Hepatocyte (in vitro differentiated cells): Measurements from ENCODE around the gene NAV3. TPM values are rescaled to one million over a fixed set of nuclear protein-coding genes. Genes with fewer than 3 reads are reported as not detected.

Source experiments
- DNase-seq: peaks from one replicate; pipeline ENCODE4 v3.0.0-alpha.2; 2016; ENCODE audit warnings: low spot score
- H2AFZ ChIP-seq: fragments of 200-600 bp; sonication (generic); 2 replicates; pipeline ENCODE4 v1.6.0; 2016; ENCODE audit warnings: antibody characterized with exemption, mild to moderate bottlenecking
- H3K27ac ChIP-seq: fragments of 200-600 bp; sonication (generic); 2 replicates; pipeline ENCODE4 v1.5.1; 2016; ENCODE audit warnings: mild to moderate bottlenecking
- H3K27me3 ChIP-seq: fragments of 200-600 bp; sonication (generic); 2 replicates; pipeline ENCODE4 v1.6.1; 2016
- H3K36me3 ChIP-seq: fragments of 200-600 bp; sonication (generic); replicated peaks from 2 replicates; pipeline ENCODE4 v1.5.1; 2016; ENCODE audit warnings: low read depth; ENCODE audit not compliant: insufficient read depth
- H3K4me1 ChIP-seq: fragments of 200-600 bp; sonication (generic); 2 replicates; pipeline ENCODE4 v1.5.1; 2016; ENCODE audit warnings: mild to moderate bottlenecking, moderate library complexity; ENCODE audit not compliant: insufficient read depth
- H3K4me2 ChIP-seq: fragments of 200-600 bp; sonication (generic); 2 replicates; pipeline ENCODE4 v1.6.0; 2016
- H3K4me3 ChIP-seq: fragments of 200-600 bp; sonication (generic); 2 replicates; pipeline ENCODE4 v1.5.1; 2016; ENCODE audit warnings: mild to moderate bottlenecking
- H3K79me2 ChIP-seq: fragments of 200-600 bp; sonication (generic); 2 replicates; pipeline ENCODE4 v1.6.0; 2017; ENCODE audit warnings: mild to moderate bottlenecking
- H3K9me2 ChIP-seq: fragments of 200-600 bp; sonication (generic); replicated peaks from 2 replicates; pipeline ENCODE4 v1.6.0; 2017; ENCODE audit warnings: mild to moderate bottlenecking; ENCODE audit not compliant: insufficient read depth
- H3K9me3 ChIP-seq: fragments of 200-600 bp; sonication (generic); 2 replicates; pipeline ENCODE4 v1.5.1; 2016; ENCODE audit warnings: low read depth, mild to moderate bottlenecking
- H4K20me1 ChIP-seq: fragments of 200-600 bp; sonication (generic); 2 replicates; pipeline ENCODE4 v1.6.0; 2016; ENCODE audit warnings: mild to moderate bottlenecking; ENCODE audit not compliant: insufficient read depth, poor library complexity, severe bottlenecking
- CTCF ChIP-seq: fragments of 200-600 bp; sonication (generic); IDR thresholded peaks from 2 replicates; pipeline ENCODE4 v1.5.1; 2016; ENCODE audit warnings: antibody characterized with exemption, mild to moderate bottlenecking; ENCODE audit not compliant: poor library complexity
- EZH2 ChIP-seq: fragments of 200-600 bp; sonication (generic); IDR thresholded peaks from 2 replicates; pipeline ENCODE4 v1.6.1; 2016; ENCODE audit warnings: antibody characterized with exemption, mild to moderate bottlenecking, borderline replicate concordance
- EZH2phosphoT487 ChIP-seq: fragments of 200-600 bp; sonication (generic); IDR thresholded peaks from one replicate; pipeline ENCODE4 v1.6.1; 2018; ENCODE audit warnings: antibody characterized with exemption, mild to moderate bottlenecking, low read depth, moderate library complexity; ENCODE audit not compliant: unreplicated experiment, severe bottlenecking
- WGBS: methylation state at CpG from one replicate; pipeline ENCODE4 v1.1.6; 2016; ENCODE audit warnings: low lambda C conversion rate; ENCODE audit errors: missing lambda C conversion rate; 5-methylcytosine and 5-hydroxymethylcytosine counted together
- polyA plus RNA-seq: library from polyadenylated mRNA; unstranded; fragments of >200 nt; fragmentation: Nextera tagmentation; extraction: Ambion mirVana; gene quantifications from 2 replicates; pipeline ENCODE4 v1.2.1, GENCODE V29; 2016
- total RNA-seq: library from RNA; depleted of rRNA; stranded (reverse); fragments of >200 nt; gene quantifications from 2 replicates; pipeline ENCODE4 v1.2.3, GENCODE V29; 2014

The NAV3 gene
- total and polyA plus RNA-seq, 2 experiments from 2014 or later = 1.4 to 9.2 TPM

DNA sequence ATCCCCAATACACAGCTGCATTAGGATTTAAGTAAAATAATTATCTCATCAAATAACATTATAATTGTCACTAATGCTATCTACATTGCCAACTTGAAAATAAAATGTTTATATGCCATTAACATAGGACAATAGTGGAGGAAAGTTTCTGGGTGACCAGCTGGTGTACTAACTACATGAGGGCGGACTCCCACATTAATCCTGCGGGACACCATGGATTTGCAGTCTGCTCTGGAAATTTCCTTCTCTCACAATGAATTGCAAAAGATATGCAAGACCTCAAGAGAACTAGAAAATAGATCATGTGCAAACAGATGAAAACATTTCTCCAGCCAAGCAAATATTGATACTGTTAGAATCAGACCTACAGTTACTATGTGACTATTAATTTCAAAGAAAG lies 390.1 kb downstream of the NAV3 start:
- TF ChIP-seq EZH2 (no peak), CTCF (no peak), EZH2phosphoT487 (no peak)
- WGBS = 96% methylated on average over 2 of the region's 2 CpGs

DNA sequence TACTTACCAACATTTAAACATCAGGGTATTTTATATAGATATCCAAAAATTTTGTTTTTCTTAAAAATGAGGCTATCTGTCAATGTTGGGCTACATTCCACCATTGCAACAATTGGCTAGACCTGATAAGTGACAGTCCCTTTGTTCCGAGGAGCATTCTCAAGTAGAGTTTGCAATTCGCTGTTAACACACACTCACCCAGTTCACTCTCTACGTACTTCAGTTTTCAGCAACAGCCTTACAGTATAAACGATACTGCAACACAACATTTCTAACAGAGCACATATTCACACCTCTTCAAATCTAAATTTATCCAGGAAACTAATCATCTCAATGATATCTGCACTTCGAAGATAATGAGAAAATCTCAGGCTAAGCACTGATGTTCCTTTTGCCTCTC lies 393.5 kb downstream of the NAV3 start:
- Histone ChIP-seq H3K4me3 (no peak overlapping the region), H3K27me3 (no peaks in the 10 kb centered on the region), H3K36me3 (no peaks in the 10 kb centered on the region), H3K4me1 (no peaks in the 10 kb centered on the region), H4K20me1 (no peaks in the 10 kb centered on the region), H3K9me3 (no peaks in the 10 kb centered on the region), H3K79me2 (no peaks in the 10 kb centered on the region), H3K4me2 (no peak overlapping the region), H2AFZ (no peak overlapping the region), H3K27ac (no peak overlapping the region), H3K9me2 (no peaks in the 10 kb centered on the region)
- DNase-seq = no peak
- TF ChIP-seq CTCF (no peak), EZH2phosphoT487 (no peak), EZH2 (no peak)
- WGBS = 92% methylated on average over 5 of the region's 5 CpGs

More for the DNA sequence above, 390.1 kb downstream of the NAV3 start:
- H3K36me3 ChIP-seq = no peaks in the 10 kb centered on the region
- no peaks in the 10 kb centered on the region for H3K9me2 ChIP-seq
- no peak for DNase-seq
- no peaks in the 10 kb centered on the region for H3K9me3 ChIP-seq
- no peaks in the 10 kb centered on the region for H4K20me1 ChIP-seq
- no peak overlapping the region for H3K4me2 ChIP-seq
- H3K27me3 ChIP-seq = no peaks in the 10 kb centered on the region
- H3K27ac ChIP-seq = no peak overlapping the region
- no peaks in the 10 kb centered on the region for H3K79me2 ChIP-seq
- no peaks in the 10 kb centered on the region for H3K4me1 ChIP-seq
- no peak overlapping the region for H3K4me3 ChIP-seq
- no peak overlapping the region for H2AFZ ChIP-seq

DNA sequence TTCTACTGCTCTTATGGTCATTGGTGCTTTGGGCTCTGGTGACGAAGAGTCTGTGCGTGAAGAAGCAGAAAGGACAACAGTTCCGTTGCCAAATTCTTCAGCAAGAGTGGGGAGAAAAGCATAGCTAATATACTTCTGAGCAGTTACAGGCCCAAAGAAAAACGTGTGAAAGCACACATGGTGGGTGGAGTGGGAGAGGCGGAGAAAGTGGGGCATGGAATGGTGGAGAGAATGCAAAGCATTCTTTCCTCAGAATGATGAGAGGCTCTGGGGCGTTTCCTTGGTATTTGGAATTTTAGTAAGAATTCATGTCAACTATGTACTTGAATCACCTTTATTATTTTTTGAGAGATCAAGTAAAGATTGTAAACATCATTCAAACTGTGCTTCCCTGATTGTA lies 396.1 kb downstream of the NAV3 start:
- no peak overlapping the region for H3K4me3 ChIP-seq
- H3K27me3 ChIP-seq = no peaks in the 10 kb centered on the region
- no peak overlapping the region for H3K27ac ChIP-seq
- WGBS = 84% methylated on average over 6 of the region's 6 CpGs
- no peaks in the 10 kb centered on the region for H3K36me3 ChIP-seq
- H3K4me1 ChIP-seq = no peaks in the 10 kb centered on the region
- no peaks in the 10 kb centered on the region for H3K79me2 ChIP-seq
- no peaks in the 10 kb centered on the region for H3K9me3 ChIP-seq
- H3K9me2 ChIP-seq = no peaks in the 10 kb centered on the region
- no peak overlapping the region for H2AFZ ChIP-seq
- no peaks in the 10 kb centered on the region for H4K20me1 ChIP-seq
- no peak for DNase-seq
- H3K4me2 ChIP-seq = no peak overlapping the region
- no peak for TF ChIP-seq EZH2phosphoT487
- no peak for TF ChIP-seq EZH2
- no peak for TF ChIP-seq CTCF
